WTC11 (cell line): ENCODE data around the gene RAD54L2. TPM values are rescaled to one million over a fixed set of nuclear protein-coding genes. Genes with fewer than 3 reads are reported as not detected.

Experiments used
- ATAC-seq: fragments of 200-7000 bp; cut with Tn5 transposase; 2 replicates; pipeline ENCODE4 v1.10.0; 2021; ENCODE audit warnings: mild to moderate bottlenecking, moderate library complexity
- CTCF ChIA-PET: fragments of 300-600 bp; sonication (Branson Sonifier 250); formaldehyde crosslinking; loops from one replicate; lab custom pipeline; 2021; ENCODE audit warnings: antibody characterized with exemption; lab: Charles Lee
- POLR2A ChIA-PET: fragments of 350-600 bp; sonication (Branson Sonifier 250); formaldehyde crosslinking; loops from one replicate; lab custom pipeline; 2021; ENCODE audit warnings: antibody characterized with exemption; lab: Charles Lee
- DNase-seq: peaks from one replicate; pipeline ENCODE4 v3.0.0; 2021; ENCODE audit warnings: low spot score
- H3K27ac Mint-ChIP-seq: 2 replicates; pipeline ENCODE4 v1.8.0; 2021; ENCODE audit warnings: mixed read lengths
- H3K27me3 Mint-ChIP-seq: 2 replicates; pipeline ENCODE4 v1.8.0; 2021; ENCODE audit warnings: low read depth, mild to moderate bottlenecking, moderate library complexity, mixed read lengths
- H3K36me3 Mint-ChIP-seq: 2 replicates; pipeline ENCODE4 v1.8.0; 2021; ENCODE audit warnings: mixed read lengths
- H3K4me1 Mint-ChIP-seq: 2 replicates; pipeline ENCODE4 v1.8.0; 2022; ENCODE audit warnings: mixed read lengths
- H3K4me3 Mint-ChIP-seq: 2 replicates; pipeline ENCODE4 v1.8.0; 2021; ENCODE audit warnings: mild to moderate bottlenecking, moderate library complexity, mixed read lengths
- H3K9me3 Mint-ChIP-seq: 2 replicates; pipeline ENCODE4 v1.8.0; 2021; ENCODE audit warnings: mixed read lengths
- CTCF ChIP-seq: fragments of 200-600 bp; IDR thresholded peaks from 2 replicates; pipeline ENCODE4 v1.8.0; 2022; ENCODE audit warnings: antibody characterized with exemption
- E2F1 ChIP-seq: sonication (generic); formaldehyde crosslinking; IDR thresholded peaks from 2 replicates; pipeline ENCODE4 v1.8.0; 2022; ENCODE audit warnings: mild to moderate bottlenecking, missing genetic modification reagents
- NFE2L1 ChIP-seq: sonication (generic); formaldehyde crosslinking; IDR thresholded peaks from 2 replicates; pipeline ENCODE4 v1.8.1; 2023; ENCODE audit warnings: missing genetic modification reagents
- TEAD1 ChIP-seq: sonication (generic); formaldehyde crosslinking; IDR thresholded peaks from 2 replicates; pipeline ENCODE4 v1.8.0; 2022; ENCODE audit warnings: mild to moderate bottlenecking, missing genetic modification reagents
- USF1 ChIP-seq: sonication (generic); formaldehyde crosslinking; IDR thresholded peaks from 2 replicates; pipeline ENCODE4 v1.8.0; 2022; ENCODE audit warnings: mild to moderate bottlenecking, missing genetic modification reagents
- ZBTB21 ChIP-seq: sonication (generic); formaldehyde crosslinking; IDR thresholded peaks from 2 replicates; pipeline ENCODE4 v1.8.1; 2023; ENCODE audit warnings: mild to moderate bottlenecking, missing genetic modification reagents, borderline replicate concordance
- ZNF121 ChIP-seq: sonication (generic); formaldehyde crosslinking; IDR thresholded peaks from 2 replicates; pipeline ENCODE4 v1.8.0; 2023; ENCODE audit warnings: missing genetic modification reagents
- ZNF281 ChIP-seq: sonication (generic); formaldehyde crosslinking; IDR thresholded peaks from 2 replicates; pipeline ENCODE4 v1.8.0; 2023; ENCODE audit warnings: mild to moderate bottlenecking, missing genetic modification reagents
- total RNA-seq: library from RNA; stranded (reverse); gene quantifications from 3 replicates; pipeline ENCODE4 v1.2.3, GENCODE V29; 2021

The RAD54L2 gene
- total RNA-seq, 1 experiment from 2014 or later: 29.5 TPM

DNA sequence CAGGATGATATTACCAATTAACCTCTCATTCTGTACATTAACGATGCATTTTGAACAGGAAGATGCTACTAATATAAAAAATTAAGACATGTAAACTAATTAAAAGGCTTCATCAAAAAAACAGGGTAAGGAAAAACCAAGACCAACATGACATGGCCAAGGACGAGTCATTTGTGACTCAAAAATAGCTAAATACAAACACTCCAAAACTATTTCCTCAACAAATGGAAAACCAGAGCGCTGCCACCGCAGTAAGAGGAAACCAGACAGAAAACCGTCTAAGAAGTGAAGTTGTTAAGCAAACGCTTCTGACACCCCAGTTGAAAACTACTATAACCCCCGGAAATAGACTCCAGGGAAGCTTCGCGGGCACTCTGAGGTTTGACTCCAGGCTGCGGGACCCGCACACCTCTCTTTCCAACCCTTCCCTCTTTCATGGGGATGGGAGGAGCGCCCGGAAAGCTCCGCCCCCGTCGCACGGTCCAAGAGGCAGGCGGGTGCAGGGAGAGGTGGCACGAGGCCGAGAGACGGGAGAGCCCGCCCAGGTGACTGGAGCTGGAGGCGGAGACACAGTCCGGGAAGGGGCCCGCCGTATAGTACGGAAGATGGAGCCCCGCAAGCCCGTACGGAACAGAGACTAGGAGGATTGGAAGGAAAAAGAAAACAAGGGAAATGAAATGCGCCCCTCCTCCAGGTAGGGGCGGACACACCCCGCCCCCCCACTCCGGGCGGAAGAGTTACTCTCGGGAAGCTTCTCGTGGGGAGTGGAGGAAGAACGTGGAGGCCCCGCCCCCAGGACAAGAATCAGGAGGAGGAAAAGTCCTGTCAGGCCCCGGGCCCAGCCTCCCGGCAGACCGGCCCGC lies 39.4 kb upstream of the RAD54L2 start (continued):
- TF ChIP-seq E2F1 (CRISPR knock-in tag) (0 out of 2 replicates have a peak, but pooled peaks have one; percentile 16), ZNF281 (CRISPR knock-in tag) (no peak), NFE2L1 (CRISPR knock-in tag) (0 out of 2 replicates have a peak, but pooled peaks have one; percentile 14), USF1 (CRISPR knock-in tag) (peak; percentile 29; the same call in 1 of the 2 replicates)

DNA sequence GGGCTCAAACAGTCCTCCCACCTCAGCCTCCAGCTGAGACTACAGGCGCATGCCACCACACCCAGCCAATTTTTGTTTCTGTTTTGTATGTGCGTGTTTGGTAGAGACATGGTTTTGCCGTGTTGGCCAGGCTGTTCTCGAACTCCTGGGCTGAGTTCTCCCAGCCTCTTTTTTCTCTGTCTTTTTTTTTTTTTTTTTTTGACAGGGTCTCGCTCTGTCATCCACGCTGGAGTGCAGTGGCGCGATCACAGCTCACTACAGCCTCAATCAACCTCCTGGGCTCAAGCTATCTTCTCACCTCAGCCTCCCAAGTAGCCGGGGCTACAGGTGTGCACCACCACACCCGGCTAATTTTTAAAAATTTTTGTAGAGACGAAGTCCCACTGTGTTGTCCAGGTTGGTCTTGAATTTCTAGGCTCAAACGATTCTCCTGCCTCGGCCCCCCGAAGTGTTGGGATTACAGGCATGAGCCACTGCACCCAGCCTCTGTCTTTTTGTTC lies 37.8 kb upstream of the RAD54L2 start:
- DNase-seq: peak; percentile 12
- H3K27ac Mint-ChIP-seq: peak overlapping the region; percentile 95

GRCh38 chr3:51501833-51502561 lies 36.5 kb upstream of the RAD54L2 start:
- ATAC-seq (peak; percentile 42), DNase-seq (peak; percentile 93)
- Mint-ChIP-seq H3K36me3 (no peaks in the 10 kb centered on the region), H3K27me3 (no peaks in the 10 kb centered on the region), H3K4me3 (peak overlapping the region; percentile 94), H3K27ac (no peak overlapping the region), H3K4me1 (0 out of 2 replicates have a peak, but pooled peaks cover 5% of the 10 kb centered on the region), H3K9me3 (no peaks in the 10 kb centered on the region)
- ChIA-PET CTCF (interaction anchor here (0.6 to 5.7 kb wide), 40 partner anchors 9 to 496 kb away, joined by 3 to 198 read pairs (median 5); partner anchors contain the start of genes GRM2, MANF, RAD54L2 and TEX264), POLR2A (interaction anchor here (0.6 kb wide), 1 partner anchor 15 kb away, joined by 3 read pairs; no protein-coding TSS in a partner anchor)
- no peak for TF ChIP-seq E2F1 (CRISPR knock-in tag)
- TF ChIP-seq CTCF: peak; percentile 87

More for the DNA sequence above, 37.8 kb upstream of the RAD54L2 start:
- H3K27me3 Mint-ChIP-seq: no peaks in the 10 kb centered on the region
- TF ChIP-seq TEAD1 (CRISPR knock-in tag) (no peak), ZBTB21 (no peak), ZNF121 (CRISPR knock-in tag) (peak; percentile 76)
- TF ChIP-seq, all 79 proteins: peak for 1
- Mint-ChIP-seq H3K9me3 (no peaks in the 10 kb centered on the region), H3K4me3 (peak overlapping the region; percentile 94), H3K36me3 (no peaks in the 10 kb centered on the region), H3K4me1 (0 out of 2 replicates have a peak, but pooled peaks cover 5% of the 10 kb centered on the region)
- ChIA-PET CTCF (interaction anchor here (0.7 to 5.7 kb wide), 21 partner anchors 9 to 884 kb away, joined by 3 to 198 read pairs (median 5); partner anchors contain the start of genes RAD54L2, RBM15B and TEX264), POLR2A (interaction anchor here (0.6 to 2.2 kb wide), 10 partner anchors 26 to 826 kb away, joined by 3 to 13 read pairs (median 6); partner anchors contain the start of genes DOCK3 and GRM2)
- no peak for ATAC-seq
